GM19452 (cell line): ENCODE data around the gene KLF13.

Experiments used
- ATAC-seq: cut with Tn5 transposase; IDR thresholded peaks from one replicate; pipeline ENCODE4 v1.9.1; 2021; ENCODE audit not compliant: unreplicated experiment

KLF13 gene

DNA sequence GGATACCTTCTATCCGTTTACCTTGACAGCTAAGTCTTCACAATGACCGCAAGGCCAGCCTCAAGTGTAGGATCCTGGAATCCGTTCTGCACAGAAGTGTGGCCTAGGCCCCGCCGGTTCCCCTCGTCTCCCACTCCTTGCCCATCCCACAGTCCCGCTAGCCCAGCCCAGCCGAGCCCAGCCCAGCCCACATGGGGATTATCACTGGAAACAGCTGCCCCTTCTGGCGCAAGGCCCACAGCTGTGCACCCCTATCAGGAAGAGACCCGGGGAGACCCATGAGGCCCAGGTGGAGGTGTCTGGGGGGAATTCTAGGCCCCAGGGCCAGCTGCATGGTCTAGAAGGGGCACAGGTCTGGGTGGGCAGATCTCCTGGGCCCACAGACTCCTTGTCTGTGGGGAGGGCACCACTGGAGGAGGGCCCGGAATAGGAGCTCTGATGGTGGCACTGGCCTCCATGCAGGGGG is 27.9 kb upstream of the KLF13 start:
- no peak for ATAC-seq

GRCh38 chr15:31300208-31300661 is 26.4 kb upstream of the KLF13 start:
- ATAC-seq = no peak

DNA sequence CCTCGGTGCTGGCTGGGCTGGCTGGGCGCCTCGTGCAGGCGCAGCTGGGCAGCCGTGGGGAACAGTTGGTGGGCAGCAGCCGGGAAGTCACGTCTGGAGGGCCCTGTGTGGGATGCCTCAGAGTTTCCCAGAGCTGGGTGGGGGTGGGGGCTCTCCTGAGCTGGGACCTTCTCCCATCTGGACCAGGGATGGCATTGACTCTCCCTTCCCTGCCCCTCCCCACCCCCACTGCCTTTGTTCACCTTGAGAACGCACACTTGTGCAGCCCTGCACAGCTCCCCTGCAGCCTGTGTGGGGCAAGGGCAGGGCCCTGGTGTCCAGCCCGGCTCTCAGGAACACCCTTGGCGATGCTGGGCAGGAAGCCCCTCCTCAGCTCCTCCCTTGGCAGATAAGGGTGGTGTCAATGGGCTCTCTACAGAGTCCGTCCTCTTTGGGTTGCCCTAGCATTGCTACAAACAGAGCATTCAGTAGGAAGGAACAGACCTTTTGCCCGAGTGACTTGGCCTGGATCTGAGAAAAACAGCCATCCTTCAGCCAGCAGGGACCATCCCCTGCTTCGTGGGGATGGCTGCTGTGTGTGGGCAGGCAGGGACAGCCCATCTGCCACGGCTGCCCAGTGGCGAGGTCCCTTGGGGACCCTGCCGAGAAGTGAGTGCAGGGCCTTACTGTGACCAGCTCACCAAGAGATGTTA is 25.5 kb upstream of the KLF13 start:
- ATAC-seq = no peak

DNA sequence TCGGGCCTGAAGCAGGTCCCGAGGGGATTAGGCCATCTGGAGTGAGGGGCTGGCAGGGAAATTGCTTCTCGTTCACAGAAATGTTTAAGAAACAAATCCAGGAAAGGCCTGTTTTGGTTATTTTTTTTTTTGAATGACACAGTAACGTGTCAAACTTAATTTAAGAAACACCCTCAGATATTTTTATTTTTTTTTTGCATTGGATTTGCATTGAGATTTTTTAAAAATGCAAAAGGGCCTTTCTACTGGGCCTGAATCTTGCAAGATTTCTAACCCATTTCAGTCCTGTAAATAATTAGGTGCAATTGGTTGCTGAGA is 25.0 kb upstream of the KLF13 start:
- ATAC-seq = no peak

- ATAC-seq = no peak
Measured at GRCh38 chr15:31302029-31302657, 24.5 kb upstream of the KLF13 start.

GRCh38 chr15:31302778-31303725 is 23.6 kb upstream of the KLF13 start:
- no peak for ATAC-seq

DNA sequence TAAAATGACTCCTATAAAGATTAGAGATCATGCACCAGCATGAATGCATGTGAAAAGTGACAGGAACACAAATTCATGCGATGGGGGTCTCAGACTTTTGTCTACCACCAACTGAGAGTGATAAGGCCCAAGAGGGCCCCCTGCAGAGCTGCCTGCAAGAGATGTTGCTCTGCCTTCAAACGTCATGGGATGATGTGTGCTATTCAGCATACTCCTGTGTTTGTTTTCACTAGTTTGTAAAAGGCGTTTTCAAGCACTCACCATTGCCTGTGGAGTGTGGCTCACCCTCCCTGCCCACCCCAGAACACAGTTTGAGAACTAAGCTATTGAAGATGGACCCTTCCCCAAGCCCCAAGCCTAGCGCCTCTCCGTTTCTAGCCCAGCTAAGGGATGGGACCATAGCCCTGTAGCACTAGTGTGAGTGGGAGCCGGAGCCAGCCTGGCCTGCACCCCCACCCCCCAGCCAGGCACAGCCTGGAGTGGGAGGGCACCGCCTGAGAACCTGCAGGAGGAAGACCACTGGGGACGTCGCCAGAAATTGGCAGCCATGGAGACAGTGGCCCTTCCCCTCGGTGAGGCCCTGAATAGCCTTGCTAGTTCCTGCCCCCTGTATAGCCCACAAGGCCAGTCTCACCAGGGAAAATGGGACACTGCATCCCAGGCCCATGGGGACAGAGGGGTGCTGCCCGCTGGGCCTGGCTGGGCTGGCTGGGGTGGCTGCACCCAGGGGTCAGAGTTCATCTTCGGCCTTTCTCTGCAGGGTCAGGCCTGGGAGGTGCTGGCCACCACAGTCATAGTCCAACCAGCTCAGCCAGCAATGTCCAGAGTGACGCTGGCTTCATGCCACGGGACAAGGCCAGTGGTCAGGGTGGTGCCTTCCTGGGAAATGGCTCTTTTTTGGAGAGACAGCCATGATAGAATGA is 22.6 kb upstream of the KLF13 start:
- no peak for ATAC-seq

GRCh38 chr15:31304751-31305365 is 21.8 kb upstream of the KLF13 start:
- ATAC-seq = no peak

GRCh38 chr15:31305375-31305774 is 21.3 kb upstream of the KLF13 start:
- ATAC-seq = no peak

DNA sequence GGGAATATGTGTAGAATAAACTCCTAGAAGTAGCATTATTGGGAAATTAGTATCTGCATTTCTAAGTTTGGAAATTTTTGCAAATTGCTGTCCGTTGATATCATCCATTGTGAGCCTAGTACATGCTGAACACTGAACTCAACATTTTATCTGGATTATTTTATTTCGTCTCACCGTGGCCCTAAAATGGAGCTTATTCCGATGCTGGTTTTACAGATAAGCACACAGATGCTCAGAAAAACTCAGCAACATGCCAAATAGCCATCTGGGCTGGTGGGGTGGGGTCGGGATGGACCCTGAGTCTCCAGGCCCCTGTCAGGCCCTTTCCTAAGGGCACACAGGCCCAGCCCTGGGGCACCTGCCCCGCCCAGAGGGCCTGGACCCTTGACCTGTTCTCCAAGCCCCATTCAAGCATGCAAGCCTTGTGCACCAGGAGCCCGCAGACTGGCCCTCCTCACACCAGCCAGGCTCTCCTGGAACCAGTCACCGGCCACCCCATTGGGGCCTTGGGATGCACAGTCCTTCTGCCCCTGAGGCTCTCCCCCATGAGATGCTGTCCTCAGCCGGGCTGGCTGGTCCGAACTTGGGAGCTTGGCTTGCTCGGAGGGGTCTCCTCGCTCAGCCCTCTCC is 20.7 kb upstream of the KLF13 start:
- ATAC-seq = no peak

- no peak for ATAC-seq
Measured at GRCh38 chr15:31306426-31307269, 20.0 kb upstream of the KLF13 start.

DNA sequence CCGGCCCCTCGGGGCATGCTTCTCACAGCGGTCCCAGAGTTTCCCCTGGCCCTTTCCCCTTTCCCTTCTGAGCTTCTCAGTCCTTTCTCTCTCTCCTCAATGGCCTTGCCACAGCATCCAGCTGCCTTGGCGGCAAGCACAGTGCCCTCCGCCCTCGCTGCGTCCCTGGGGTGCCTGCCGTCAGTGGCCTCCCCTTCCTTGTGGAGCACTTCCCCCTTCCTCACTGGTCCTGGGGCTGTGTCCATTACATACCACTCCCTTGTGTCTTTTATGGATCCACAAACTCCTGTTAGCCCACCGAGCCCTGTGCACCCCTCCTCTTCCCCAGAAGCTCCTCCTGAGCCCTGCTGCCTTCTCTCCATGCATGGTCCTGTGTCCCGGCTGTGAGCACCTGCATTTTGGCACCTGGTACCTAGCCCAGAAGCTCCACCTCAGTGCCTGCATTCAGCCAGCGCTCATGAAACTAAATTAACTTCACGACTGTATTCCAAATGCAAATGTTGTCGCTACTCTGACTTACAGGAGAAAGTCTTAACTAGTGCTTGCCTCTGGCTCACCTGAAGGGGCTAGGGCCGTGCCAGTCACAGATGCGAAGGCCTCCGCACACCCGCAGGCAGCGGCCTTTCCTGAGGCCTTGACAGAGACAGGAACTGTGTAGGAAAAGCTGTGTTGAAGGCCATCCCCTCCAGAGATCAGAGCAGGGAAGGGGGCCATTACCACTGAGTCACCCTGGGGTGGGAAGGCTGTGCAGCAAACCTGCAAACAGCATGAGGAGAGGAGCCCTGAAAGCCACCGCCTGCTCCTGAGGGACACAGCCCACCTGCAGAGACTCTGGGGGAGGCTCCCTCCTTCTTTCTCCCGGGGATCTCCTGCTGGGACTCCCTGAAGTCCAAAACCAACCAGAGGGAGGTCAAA is 19.1 kb upstream of the KLF13 start:
- ATAC-seq = no peak

DNA sequence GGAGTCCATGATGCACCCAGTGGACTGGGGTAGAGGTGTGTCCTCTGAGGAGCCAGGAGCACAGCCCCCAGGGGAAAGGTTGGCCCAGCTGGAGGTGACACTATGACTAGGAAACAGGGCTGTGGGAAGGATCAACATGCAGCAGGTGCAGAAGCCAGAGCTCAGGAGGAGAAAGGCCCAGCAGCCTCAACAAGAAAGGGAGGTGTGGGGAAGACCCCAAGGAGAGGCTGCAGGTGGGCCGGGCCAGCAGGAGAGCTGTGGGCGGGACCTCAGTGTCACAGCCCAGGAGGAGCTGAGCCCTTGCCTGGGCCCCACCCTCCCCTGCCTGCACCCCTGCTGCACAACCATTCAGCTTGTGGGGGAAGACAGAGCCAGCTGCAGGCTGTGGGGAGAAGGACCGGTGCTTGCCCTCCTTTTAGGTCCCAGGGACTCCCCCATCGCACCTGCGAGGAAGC is 18.4 kb upstream of the KLF13 start:
- ATAC-seq = no peak

GRCh38 chr15:31309893-31310606 is 16.6 kb upstream of the KLF13 start:
- ATAC-seq = no peak

- ATAC-seq = no peak
Measured at GRCh38 chr15:31311735-31312619, 14.7 kb upstream of the KLF13 start.

GRCh38 chr15:31313223-31313622 is 13.4 kb upstream of the KLF13 start:
- no peak for ATAC-seq
